Effector memory CD8-positive, alpha-beta T cell (primary cell): Measurements from ENCODE around the gene HAUS8.

ENCODE experiments used
- ATAC-seq: fragments of 150-1000 bp; cut with Tn5 transposase; replicated peaks from 2 replicates; pipeline ENCODE4 v1.10.0; 2021; ENCODE audit warnings: mild to moderate bottlenecking, moderate library complexity
- DNase-seq, 3 experiments: peaks; one replicate each; pipeline ENCODE4 v3.0.0; 2021
- H3K27ac Mint-ChIP-seq, 2 donors: one replicate each; pipeline ENCODE4 v1.8.0; 2022; ENCODE audit warnings: mild to moderate bottlenecking in 2 of 2, mixed read lengths in 2 of 2, moderate library complexity in 2 of 2
- H3K27me3 Mint-ChIP-seq, 2 donors: one replicate each; pipeline ENCODE4 v1.8.0; 2022; ENCODE audit warnings: mixed read lengths in 2 of 2
- H3K36me3 Mint-ChIP-seq: one replicate; pipeline ENCODE4 v1.8.0; 2022; ENCODE audit warnings: mild to moderate bottlenecking, moderate library complexity, mixed read lengths; ENCODE audit not compliant: insufficient read depth
- H3K4me1 Mint-ChIP-seq, 2 donors: one replicate each; pipeline ENCODE4 v1.8.0; 2022; ENCODE audit warnings: low read depth in 2 of 2, mixed read lengths in 2 of 2
- H3K4me3 Mint-ChIP-seq, 2 donors: one replicate each; pipeline ENCODE4 v1.8.0; 2022; ENCODE audit warnings: mild to moderate bottlenecking in 2 of 2, mixed read lengths in 2 of 2, moderate library complexity in 2 of 2
- H3K9me3 Mint-ChIP-seq, 2 donors: one replicate each; pipeline ENCODE4 v1.8.0; 2022; ENCODE audit warnings: mixed read lengths in 2 of 2

Gene HAUS8

GRCh38 chr19:17077447-17078028 is 2.3 kb upstream of the HAUS8 start:
- Mint-ChIP-seq H3K27me3 (no peaks in the 10 kb centered on the region), H3K9me3 (no peaks in the 10 kb centered on the region), H3K4me1 (peaks cover 66 to 74% of the 10 kb centered on the region in 2 donors), H3K27ac (peak overlapping the region in 1 of 2 donors; percentile 60), H3K36me3 (peaks cover 30% of the 10 kb centered on the region), H3K4me3 (peak overlapping the region; percentile 92 to 96)
- DNase-seq: no peak
- no peak for ATAC-seq

- H3K4me1 Mint-ChIP-seq: peaks cover 57 to 64% of the 10 kb centered on the region in 2 donors
- H3K27me3 Mint-ChIP-seq: no peaks in the 10 kb centered on the region
- H3K9me3 Mint-ChIP-seq: no peaks in the 10 kb centered on the region
- DNase-seq (peak in 1 of 3 experiments; percentile 12), ATAC-seq (no peak)
- peak overlapping the region; percentile 95 to 96 for H3K27ac Mint-ChIP-seq
- H3K36me3 Mint-ChIP-seq: peaks cover 30% of the 10 kb centered on the region
- H3K4me3 Mint-ChIP-seq: peak overlapping the region; percentile 92 to 96
These were observed 1.3 kb upstream of the HAUS8 start for GRCh38 chr19:17076543-17076991.

- no peaks in the 10 kb centered on the region for H3K27me3 Mint-ChIP-seq
- ATAC-seq (peak; percentile 25), DNase-seq (peak; percentile 60 to 70 (median 64))
- peaks cover 55 to 61% of the 10 kb centered on the region in 2 donors for H3K4me1 Mint-ChIP-seq
- peaks cover 30% of the 10 kb centered on the region for H3K36me3 Mint-ChIP-seq
- no peaks in the 10 kb centered on the region for H3K9me3 Mint-ChIP-seq
- peak overlapping the region; percentile 95 to 96 for H3K27ac Mint-ChIP-seq
- peak overlapping the region; percentile 92 to 96 for H3K4me3 Mint-ChIP-seq
These were observed 751 bp upstream of the HAUS8 start for GRCh38 chr19:17075864-17076542.

- ATAC-seq: no peak
- Mint-ChIP-seq H3K27me3 (no peaks in the 10 kb centered on the region), H3K36me3 (peaks cover 29% of the 10 kb centered on the region), H3K27ac (peak overlapping the region; percentile 95 to 96), H3K4me3 (peak overlapping the region; percentile 92 to 96), H3K9me3 (no peaks in the 10 kb centered on the region), H3K4me1 (peaks cover 54 to 61% of the 10 kb centered on the region in 2 donors)
- no peak for DNase-seq
These were observed 618 bp downstream of the HAUS8 start for GRCh38 chr19:17074634-17075034.

- peaks cover 49 to 55% of the 10 kb centered on the region in 2 donors for H3K4me1 Mint-ChIP-seq
- peak overlapping the region; percentile 92 to 96 for H3K4me3 Mint-ChIP-seq
- DNase-seq: peak; percentile 24 to 29 (median 26)
- peaks cover 26% of the 10 kb centered on the region for H3K36me3 Mint-ChIP-seq
- H3K27ac Mint-ChIP-seq: peak overlapping the region; percentile 95 to 96
- H3K9me3 Mint-ChIP-seq: no peaks in the 10 kb centered on the region
- H3K27me3 Mint-ChIP-seq: no peaks in the 10 kb centered on the region
- peak; percentile 4 for ATAC-seq
These were observed 1.2 kb downstream of the HAUS8 start for GRCh38 chr19:17073869-17074633.

- ATAC-seq (no peak), DNase-seq (no peak)
- no peaks in the 10 kb centered on the region for H3K9me3 Mint-ChIP-seq
- peaks cover 28 to 41% of the 10 kb centered on the region in 2 donors for H3K4me1 Mint-ChIP-seq
- no peak overlapping the region for H3K4me3 Mint-ChIP-seq
- no peak overlapping the region for H3K27ac Mint-ChIP-seq
- peaks cover 17% of the 10 kb centered on the region for H3K36me3 Mint-ChIP-seq
- no peaks in the 10 kb centered on the region for H3K27me3 Mint-ChIP-seq
These were observed 4.3 kb downstream of the HAUS8 start for GRCh38 chr19:17070912-17071311.

- no peak overlapping the region for H3K27ac Mint-ChIP-seq
- no peaks in the 10 kb centered on the region for H3K27me3 Mint-ChIP-seq
- peaks cover 13% of the 10 kb centered on the region for H3K36me3 Mint-ChIP-seq
- no peak for DNase-seq
- no peak for ATAC-seq
- H3K9me3 Mint-ChIP-seq: no peaks in the 10 kb centered on the region
- peaks cover 28 to 41% of the 10 kb centered on the region in 2 donors for H3K4me1 Mint-ChIP-seq
- H3K4me3 Mint-ChIP-seq: no peak overlapping the region
These were observed 4.8 kb downstream of the HAUS8 start for GRCh38 chr19:17070421-17070820.

- Mint-ChIP-seq H3K9me3 (no peaks in the 10 kb centered on the region), H3K27ac (no peak overlapping the region), H3K4me3 (no peak overlapping the region), H3K4me1 (peaks cover 33 to 47% of the 10 kb centered on the region in 2 donors), H3K27me3 (no peaks in the 10 kb centered on the region), H3K36me3 (peaks cover 4% of the 10 kb centered on the region)
- no peak for ATAC-seq
- DNase-seq: no peak
These were observed 6.1 kb downstream of the HAUS8 start for GRCh38 chr19:17069193-17069592.

GRCh38 chr19:17063428-17063827 is 11.8 kb downstream of the HAUS8 start:
- ATAC-seq (no peak), DNase-seq (no peak)
- no peaks in the 10 kb centered on the region for H3K9me3 Mint-ChIP-seq
- H3K4me1 Mint-ChIP-seq: peaks cover 22 to 24% of the 10 kb centered on the region in 2 donors
- H3K36me3 Mint-ChIP-seq: peaks cover 8% of the 10 kb centered on the region
- H3K4me3 Mint-ChIP-seq: no peak overlapping the region
- no peak overlapping the region for H3K27ac Mint-ChIP-seq
- no peaks in the 10 kb centered on the region for H3K27me3 Mint-ChIP-seq

- no peak overlapping the region for H3K27ac Mint-ChIP-seq
- no peaks in the 10 kb centered on the region for H3K27me3 Mint-ChIP-seq
- no peak for DNase-seq
- H3K4me3 Mint-ChIP-seq: no peak overlapping the region
- no peak for ATAC-seq
- H3K36me3 Mint-ChIP-seq: peaks cover 13% of the 10 kb centered on the region
- H3K4me1 Mint-ChIP-seq: peaks cover 19 to 20% of the 10 kb centered on the region in 2 donors
- no peaks in the 10 kb centered on the region for H3K9me3 Mint-ChIP-seq
These were observed 13.6 kb downstream of the HAUS8 start for GRCh38 chr19:17061691-17062090.

- Mint-ChIP-seq H3K9me3 (no peaks in the 10 kb centered on the region), H3K27me3 (no peaks in the 10 kb centered on the region), H3K36me3 (peaks cover 13% of the 10 kb centered on the region), H3K27ac (no peak overlapping the region), H3K4me1 (peaks cover 16 to 17% of the 10 kb centered on the region in 2 donors), H3K4me3 (no peak overlapping the region)
- no peak for DNase-seq
- no peak for ATAC-seq
These were observed 14.0 kb downstream of the HAUS8 start for GRCh38 chr19:17061205-17061604.

- peaks cover 16 to 17% of the 10 kb centered on the region in 2 donors for H3K4me1 Mint-ChIP-seq
- no peak overlapping the region for H3K27ac Mint-ChIP-seq
- no peak overlapping the region for H3K4me3 Mint-ChIP-seq
- no peak for DNase-seq
- no peaks in the 10 kb centered on the region for H3K27me3 Mint-ChIP-seq
- H3K36me3 Mint-ChIP-seq: peaks cover 13% of the 10 kb centered on the region
- no peak for ATAC-seq
- H3K9me3 Mint-ChIP-seq: no peaks in the 10 kb centered on the region
These were observed 14.4 kb downstream of the HAUS8 start for GRCh38 chr19:17060802-17061201.

GRCh38 chr19:17058236-17058635 is 17.0 kb downstream of the HAUS8 start:
- Mint-ChIP-seq H3K27ac (no peak overlapping the region), H3K36me3 (peaks cover 18% of the 10 kb centered on the region), H3K9me3 (no peaks in the 10 kb centered on the region), H3K4me3 (no peak overlapping the region), H3K27me3 (no peaks in the 10 kb centered on the region), H3K4me1 (peaks cover 0 to 2% of the 10 kb centered on the region in 2 donors)
- DNase-seq (no peak), ATAC-seq (no peak)
